ENCODE measurements around the gene MICALL1.

- TF ChIP-seq CTCF (IDR thresholded peaks at IDR 0.05 in 8 of 11, conservative IDR thresholded peaks at IDR 0.05 in 3 of 11) (no peak), POLR2AphosphoS5 (IDR thresholded peaks at IDR 0.05) (no peak), POLR2A (IDR thresholded peaks at IDR 0.05) (no peak)
Observed at GRCh38 chr22:37979782-37980181, 73.7 kb downstream of the MICALL1 start.

Measured in spleen (tissue), 7 donors.